Ammon's horn (tissue), 1 donor: Measurements from ENCODE around the gene HBB.

Source experiments
- DNase-seq: peaks from one replicate; pipeline ENCODE4 v3.0.0-alpha.2; 2016; ENCODE audit warnings: low spot score

The HBB gene

GRCh38 chr11:5247472-5248192, 20.8 kb upstream of the HBB start:
- no peak for DNase-seq

DNA sequence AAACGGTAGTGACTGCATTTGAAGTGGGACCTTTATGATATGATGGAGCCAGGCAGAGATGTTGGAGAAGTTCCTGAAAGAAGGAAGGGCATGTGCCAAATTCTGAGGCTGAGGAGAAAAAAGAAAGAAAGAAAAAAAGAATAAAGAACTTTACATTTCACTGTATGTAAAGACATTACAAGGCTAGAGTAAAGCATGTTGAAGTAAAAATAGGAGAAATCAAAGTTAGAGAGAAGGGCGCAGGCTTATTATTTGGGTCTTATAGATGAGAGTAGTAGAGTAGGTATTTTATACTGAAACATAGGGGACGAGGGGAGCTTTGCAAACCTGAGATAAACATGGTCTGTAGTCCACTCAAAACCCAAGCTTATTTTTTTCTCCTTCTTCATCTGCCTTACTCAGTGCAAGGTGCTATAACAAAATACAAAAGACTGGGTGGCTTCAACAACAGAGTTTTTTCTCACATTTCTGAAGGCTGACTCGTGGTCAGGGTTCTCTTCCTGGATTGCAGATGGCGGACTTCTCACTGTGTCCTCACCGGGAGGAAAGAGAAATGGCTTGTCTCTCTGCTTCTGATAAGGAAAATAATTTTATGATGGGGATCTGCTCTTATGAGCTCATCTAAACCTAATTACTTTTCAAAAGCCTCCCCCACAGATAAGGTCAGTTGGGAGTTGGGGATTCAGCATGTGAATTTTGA, 20.1 kb upstream of the HBB start:
- no peak for DNase-seq

- DNase-seq, result no peak
These were observed 18.3 kb upstream of the HBB start for GRCh38 chr11:5245155-5245554.

GRCh38 chr11:5243816-5244180, 16.9 kb upstream of the HBB start:
- DNase-seq, result no peak

DNA sequence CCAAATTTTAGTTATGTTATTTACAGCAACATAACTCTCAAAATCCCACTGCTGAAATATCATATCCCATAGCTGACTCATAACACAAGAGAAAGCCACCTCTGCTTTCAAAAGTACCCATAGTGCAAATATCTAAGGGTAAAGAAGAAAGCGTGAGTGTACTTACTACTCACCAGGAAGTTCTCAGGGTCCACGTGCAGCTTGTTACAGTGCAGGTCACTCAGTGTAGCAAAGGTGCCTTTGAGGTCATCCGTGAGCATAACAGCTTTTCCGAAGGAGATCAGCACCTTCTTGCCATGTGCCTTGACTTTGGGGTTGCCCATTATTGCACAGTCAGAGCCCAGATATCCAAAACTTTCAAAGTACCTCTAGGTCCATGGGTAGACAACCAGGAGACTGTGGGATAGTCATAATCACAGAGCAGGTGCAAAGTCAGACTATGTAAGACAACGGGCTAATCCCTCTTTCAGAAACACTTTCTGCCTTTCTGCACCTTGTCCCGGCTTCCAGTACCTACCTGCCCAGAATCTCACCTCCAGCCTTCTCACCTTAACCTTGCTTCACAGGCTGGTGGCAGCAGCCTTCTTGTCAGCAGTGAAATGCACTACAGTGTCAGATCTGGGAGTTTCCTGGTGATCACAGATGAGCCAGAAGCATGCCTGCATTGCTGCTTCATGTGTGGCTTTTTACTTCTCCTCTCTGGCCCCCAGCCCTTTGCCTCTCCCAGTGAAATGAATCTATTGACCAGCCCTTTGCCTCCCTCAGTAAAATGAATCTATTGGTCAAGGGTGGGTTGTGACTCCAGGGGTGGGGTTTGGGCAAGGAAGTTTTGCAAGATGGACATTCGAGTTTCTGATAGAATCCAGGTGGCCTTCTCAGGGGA, 16.3 kb upstream of the HBB start:
- DNase-seq, result no peak

- DNase-seq, result no peak
These were observed 15.3 kb upstream of the HBB start for GRCh38 chr11:5242208-5242607.

DNA sequence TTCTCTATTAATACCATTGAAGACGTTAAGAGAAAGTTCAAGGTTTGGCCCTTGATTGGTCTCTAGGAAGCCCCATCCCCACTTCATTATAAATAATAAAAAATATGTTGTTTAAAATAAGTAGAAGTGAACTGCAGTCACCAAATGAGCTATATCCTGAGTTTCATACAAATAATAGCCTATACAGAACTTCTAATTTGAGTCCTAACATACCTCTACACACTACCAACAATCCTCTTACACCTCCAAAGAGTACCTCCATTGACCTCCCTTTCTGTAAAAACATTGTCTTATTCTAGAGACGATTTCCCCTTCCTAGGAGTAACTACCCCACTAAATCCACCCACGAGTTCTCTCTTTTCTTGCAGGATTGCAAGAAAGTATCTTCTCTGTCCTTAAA, 14.6 kb upstream of the HBB start:
- DNase-seq, result no peak

GRCh38 chr11:5240458-5240857, 13.6 kb upstream of the HBB start:
- no peak for DNase-seq

DNA sequence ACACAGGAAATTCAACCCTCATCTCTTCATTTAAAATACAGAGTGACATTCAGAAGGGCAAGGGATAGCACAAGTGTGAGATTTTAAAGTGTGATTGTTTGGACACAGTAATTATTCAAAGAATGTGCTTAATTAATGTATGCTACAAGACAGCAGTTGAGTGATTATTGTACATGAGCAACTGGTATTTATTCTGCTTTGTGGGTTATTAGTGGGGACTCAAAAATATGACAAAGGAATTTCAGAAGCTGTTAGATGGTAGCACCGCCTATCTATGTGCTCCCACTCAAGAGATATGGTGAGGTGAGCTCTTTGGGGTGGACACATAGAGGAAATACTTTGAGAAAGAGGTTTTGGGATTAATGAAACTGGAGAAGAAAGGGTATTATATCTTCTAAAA, 13.2 kb upstream of the HBB start:
- DNase-seq, result no peak

DNA sequence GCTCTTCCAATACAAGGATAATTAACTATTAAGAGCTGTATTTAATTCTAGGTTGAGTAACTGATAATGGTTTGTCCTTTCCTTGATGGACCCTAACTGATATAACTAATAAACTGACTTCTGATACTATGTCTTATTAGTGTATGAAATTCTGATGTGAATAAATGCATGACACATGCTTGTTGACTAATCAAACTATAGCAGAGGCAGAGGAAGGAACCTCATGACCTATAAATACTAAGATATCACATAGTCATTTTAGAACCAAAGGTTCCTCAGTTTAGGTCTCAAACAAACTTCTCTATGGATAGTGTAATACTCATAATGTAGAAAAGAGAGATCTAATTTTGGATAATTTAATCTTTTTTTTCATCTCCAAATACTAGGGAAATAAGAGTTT, 12.2 kb upstream of the HBB start:
- DNase-seq, result no peak

GRCh38 chr11:5238486-5238885, 11.6 kb upstream of the HBB start:
- DNase-seq, result no peak

DNA sequence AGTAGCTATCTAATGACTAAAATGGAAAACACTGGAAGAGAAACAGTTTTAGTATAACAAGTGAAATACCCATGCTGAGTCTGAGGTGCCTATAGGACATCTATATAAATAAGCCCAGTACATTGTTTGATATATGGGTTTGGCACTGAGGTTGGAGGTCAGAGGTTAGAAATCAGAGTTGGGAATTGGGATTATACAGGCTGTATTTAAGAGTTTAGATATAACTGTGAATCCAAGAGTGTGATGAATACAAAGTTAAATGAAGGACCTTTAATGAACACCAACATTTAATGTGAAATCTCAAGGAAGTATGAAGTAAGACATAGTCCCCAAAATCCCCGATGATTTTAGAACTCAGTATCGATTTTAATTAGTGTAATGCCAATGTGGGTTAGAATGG, 10.5 kb upstream of the HBB start:
- no peak for DNase-seq

GRCh38 chr11:5235364-5236095, 8.7 kb upstream of the HBB start:
- no peak for DNase-seq

GRCh38 chr11:5234381-5234834, 7.5 kb upstream of the HBB start, which contains the start of gene HBD:
HBD (minus strand) TSS chr11:5234483; CDS start chr11:5234433, 50 bp downstream.
- no peak for DNase-seq

DNA sequence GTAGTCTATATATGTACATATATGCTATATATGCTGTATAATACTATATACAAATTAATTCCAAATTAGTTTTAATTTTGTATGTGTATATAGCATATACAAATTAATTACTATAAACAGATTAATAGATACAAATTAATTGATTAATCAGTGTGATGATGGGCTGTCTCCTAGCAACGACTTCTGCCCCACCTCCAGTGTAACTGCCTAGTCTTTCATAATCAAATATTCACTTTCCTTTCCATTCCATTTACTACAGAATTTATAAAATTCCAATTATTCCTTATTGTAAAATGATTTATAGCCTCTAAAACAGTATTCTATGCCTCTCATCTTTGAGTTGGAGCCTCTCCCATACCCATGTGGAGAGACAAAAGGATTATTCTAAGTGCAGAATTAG, 6.4 kb upstream of the HBB start:
- no peak for DNase-seq

DNA sequence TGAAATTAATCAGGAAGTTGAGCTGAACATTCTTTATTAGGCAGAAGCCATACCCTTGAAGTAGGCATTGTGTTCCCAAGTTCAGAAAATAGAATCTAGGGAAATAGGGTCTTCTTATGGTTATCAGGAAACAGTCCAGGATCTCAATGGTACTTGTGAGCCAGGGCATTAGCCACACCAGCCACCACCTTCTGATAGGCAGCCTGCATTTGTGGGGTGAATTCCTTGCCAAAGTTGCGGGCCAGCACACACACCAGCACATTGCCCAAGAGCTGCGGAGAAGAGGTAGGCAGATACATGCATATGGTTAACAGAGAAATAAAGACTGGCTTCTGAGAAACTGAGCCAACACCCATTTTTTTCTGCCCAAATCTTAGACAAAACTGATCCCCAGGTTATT, 6.0 kb upstream of the HBB start:
- DNase-seq, result no peak

DNA sequence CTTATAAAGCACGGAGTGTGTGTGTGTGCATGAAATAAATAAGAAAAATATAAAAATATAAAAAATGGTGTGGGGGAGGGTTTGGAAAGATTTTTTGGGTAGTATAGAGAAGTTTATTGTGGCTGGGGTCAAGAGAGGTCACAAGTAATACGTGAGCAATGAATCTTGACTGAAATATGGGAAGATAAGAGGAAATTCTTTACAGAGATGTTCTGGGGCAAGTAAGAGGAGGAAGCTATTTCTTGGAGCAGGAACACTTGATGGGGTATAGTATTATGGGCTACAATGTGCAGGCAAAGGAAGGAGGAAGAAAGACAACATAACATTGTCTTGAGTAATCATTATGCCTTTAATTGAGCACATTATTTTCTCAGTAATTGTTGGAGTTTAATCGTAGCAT, 5.3 kb upstream of the HBB start:
- DNase-seq, result no peak

DNA sequence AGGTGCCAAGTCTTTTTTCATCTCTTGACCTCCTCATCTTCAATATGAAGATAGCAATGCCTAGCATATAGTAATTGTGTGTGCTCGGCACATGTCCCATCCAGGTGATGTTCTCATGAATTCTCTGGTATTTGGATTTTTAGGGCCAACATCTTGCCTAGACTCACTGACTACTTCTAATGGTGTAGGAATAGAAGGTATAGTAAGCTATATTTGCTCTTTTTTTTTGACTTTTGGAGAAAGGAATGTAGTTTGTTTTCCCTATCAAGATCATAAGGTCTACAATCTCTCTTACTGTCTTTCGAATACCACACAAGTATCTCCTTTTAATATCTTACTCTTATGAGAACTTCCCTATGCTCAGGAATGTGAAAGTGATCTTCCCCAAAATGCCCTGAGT, 4.2 kb upstream of the HBB start:
- DNase-seq, result no peak

DNA sequence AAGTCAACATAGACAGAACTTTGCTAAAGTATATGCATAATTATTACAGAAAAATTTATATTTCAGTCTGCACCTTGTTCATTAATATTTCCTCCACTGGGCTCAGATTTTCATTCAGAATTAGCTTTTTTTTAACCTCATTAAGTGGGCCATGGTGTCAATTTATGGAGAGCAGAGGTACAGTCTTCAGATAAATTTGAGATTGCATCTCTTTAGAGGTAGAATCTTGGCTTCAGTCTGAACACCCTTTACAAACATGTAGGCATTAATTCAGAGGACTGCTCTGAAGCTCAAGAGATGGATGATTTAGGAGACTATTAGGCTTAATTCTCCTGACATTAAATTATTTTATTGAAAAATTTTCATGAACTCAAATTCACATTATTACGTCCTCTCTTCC, 3.4 kb upstream of the HBB start:
- DNase-seq, result no peak

GRCh38 chr11:5229796-5230195, 2.9 kb upstream of the HBB start:
- no peak for DNase-seq

DNA sequence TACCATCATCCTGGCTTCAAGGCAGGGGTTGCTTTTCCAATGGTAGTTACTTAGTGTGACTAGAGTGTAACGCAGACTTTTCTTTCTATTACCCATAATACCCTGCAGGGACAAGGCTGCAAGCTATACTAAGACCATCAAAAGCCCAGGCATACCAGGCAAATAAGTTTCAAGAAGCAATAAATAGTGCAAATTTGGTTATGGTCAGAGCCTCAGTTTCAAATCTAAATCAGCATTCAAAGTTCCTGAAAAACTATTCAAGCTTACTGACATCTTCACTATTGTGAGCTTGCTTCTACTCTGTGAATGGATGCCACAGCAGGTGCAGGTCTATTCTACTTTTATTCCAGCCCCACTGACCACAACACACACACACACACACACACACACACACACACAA, 2.5 kb upstream of the HBB start:
- DNase-seq, result no peak

GRCh38 chr11:5228124-5228523, 1.3 kb upstream of the HBB start:
- DNase-seq, result no peak
